Fibroblast of villous mesenchyme (primary cell): ENCODE measurements around the gene TMEM131L. TPM values are rescaled to one million over a fixed set of nuclear protein-coding genes. Genes with fewer than 3 reads are reported as not detected.
"Not testable (repeated sequence)": the region's sequence is repeated elsewhere in the genome, so short reads cannot be mapped to it uniquely, and the experiment has no call there.

Experiments used
- DNase-seq: peaks from one replicate; pipeline ENCODE4 v3.0.0-alpha.2; 2010; ENCODE audit warnings: low read depth
- H3K4me3 ChIP-seq: 2 replicates; pipeline ENCODE4 v1.5.1; 2011; ENCODE audit warnings: low read depth, mild to moderate bottlenecking, low read length
- CTCF ChIP-seq: IDR thresholded peaks from 2 replicates; pipeline ENCODE4 v1.5.1; 2012; ENCODE audit warnings: low read depth, mild to moderate bottlenecking, low read length; ENCODE audit not compliant: insufficient read depth
- total RNA-seq: library from RNA; depleted of rRNA; stranded (reverse); fragments of >200 nt; gene quantifications from 2 replicates; pipeline ENCODE4 v1.2.3, GENCODE V29; 2012

The TMEM131L gene
- total RNA-seq, 1 donor, result 4.7 TPM

GRCh38 chr4:153468587-153468986 lies 2.4 kb downstream of the TMEM131L start:
- TF ChIP-seq CTCF, result no peak
- DNase-seq, result no peak
- no peak overlapping the region for H3K4me3 ChIP-seq

GRCh38 chr4:153469031-153469430 lies 2.9 kb downstream of the TMEM131L start:
- no peak overlapping the region for H3K4me3 ChIP-seq
- no peak for DNase-seq
- TF ChIP-seq CTCF, result no peak

- not testable (repeated sequence) for DNase-seq, H3K4me3 ChIP-seq
These were observed 5.0 kb downstream of the TMEM131L start for GRCh38 chr4:153471071-153471697.

GRCh38 chr4:153471698-153472093 lies 5.5 kb downstream of the TMEM131L start:
- no peak overlapping the region for H3K4me3 ChIP-seq
- DNase-seq, result no peak
- no peak for TF ChIP-seq CTCF

GRCh38 chr4:153472122-153473037 lies 6.2 kb downstream of the TMEM131L start:
- TF ChIP-seq CTCF, result no peak
- H3K4me3 ChIP-seq, result no peak overlapping the region
- no peak for DNase-seq

GRCh38 chr4:153474251-153474650 lies 8.1 kb downstream of the TMEM131L start:
- TF ChIP-seq CTCF, result no peak
- H3K4me3 ChIP-seq, result no peak overlapping the region
- no peak for DNase-seq

GRCh38 chr4:153476829-153477574 lies 10.8 kb downstream of the TMEM131L start:
- no peak for TF ChIP-seq CTCF
- H3K4me3 ChIP-seq, result no peak overlapping the region
- no peak for DNase-seq
